ENCODE measurements around the gene ADGRL2.
"Not testable (repeated sequence)": the region's sequence is repeated elsewhere in the genome, so short reads cannot be mapped to it uniquely, and the experiment has no call there.

Gene ADGRL2

GRCh38 chr1:81867235-81867634 is 66.5 kb downstream of the ADGRL2 start:
- no peak overlapping the region for H3K27ac ChIP-seq (ENCODE audit: extremely low read depth, low read depth, low read length)
- ChIA-PET POLR2A (no interaction called here), CTCF (no interaction called here)
- H3K4me3 ChIP-seq (ENCODE audit: low read depth, low read length): no peak overlapping the region
- no peaks in the 10 kb centered on the region for H3K36me3 ChIP-seq (ENCODE audit: control insufficient read depth in 2 of 2, insufficient read depth in 1 of 2, low read length in 2 of 2)
- TF ChIP-seq ZFP41 (tag by site-specific recombination; IDR thresholded peaks at IDR 0.05; ENCODE audit: borderline replicate concordance): no peak
- no peak for TF ChIP-seq ZNF560 (tag by site-specific recombination; IDR thresholded peaks at IDR 0.05; ENCODE audit: borderline replicate concordance)
- TF ChIP-seq GLI4 (tag by site-specific recombination; IDR thresholded peaks at IDR 0.05): no peak
- H3K4me1 ChIP-seq (ENCODE audit: control insufficient read depth, insufficient read depth, low read length): peaks cover 5% of the 10 kb centered on the region; the same call in 1 of the 2 replicates
- no peaks in the 10 kb centered on the region for H3K9me3 ChIP-seq (ENCODE audit: control insufficient read depth, insufficient read depth, low read depth, low read length)

GRCh38 chr1:81869307-81869706 is 68.6 kb downstream of the ADGRL2 start:
- no peak overlapping the region for H3K4me3 ChIP-seq (ENCODE audit: low read depth, low read length)
- CTCF ChIA-PET: no interaction called here
- no peaks in the 10 kb centered on the region for H3K36me3 ChIP-seq (ENCODE audit: control insufficient read depth in 2 of 2, insufficient read depth in 1 of 2, low read length in 2 of 2)
- peaks cover 5% of the 10 kb centered on the region; the same call in 1 of the 2 replicates for H3K4me1 ChIP-seq (ENCODE audit: control insufficient read depth, insufficient read depth, low read length)
- POLR2A ChIA-PET: no interaction called here
- H3K9me3 ChIP-seq (ENCODE audit: control insufficient read depth, insufficient read depth, low read depth, low read length): no peaks in the 10 kb centered on the region
- peak; percentile 27; the same call in 1 of the 2 replicates for TF ChIP-seq PRDM6 (tag by site-specific recombination; IDR thresholded peaks at IDR 0.05)
- TF ChIP-seq ZNF133 (tag by site-specific recombination; IDR thresholded peaks at IDR 0.05): no peak
- H3K27ac ChIP-seq (ENCODE audit: extremely low read depth, low read depth, low read length): no peak overlapping the region

- POLR2A ChIA-PET; H3K9me3 ChIP-seq (ENCODE audit: control insufficient read depth, insufficient read depth, low read depth, low read length); H3K36me3 ChIP-seq (ENCODE audit: control insufficient read depth in 2 of 2, insufficient read depth in 1 of 2, low read length in 2 of 2); H3K27ac ChIP-seq (ENCODE audit: extremely low read depth, low read depth, low read length); CTCF ChIA-PET; H3K4me3 ChIP-seq (ENCODE audit: low read depth, low read length): not testable (repeated sequence)
- TF ChIP-seq ZNF580 (tag by site-specific recombination; IDR thresholded peaks at IDR 0.05) (peak; percentile 77), ZNF280D (tag by site-specific recombination; IDR thresholded peaks at IDR 0.05) (0 out of 2 replicates have a peak, but pooled peaks have one; percentile 23), ZNF146 (tag by site-specific recombination; IDR thresholded peaks at IDR 0.05) (peak; percentile 94)
- H3K4me1 ChIP-seq (ENCODE audit: control insufficient read depth, insufficient read depth, low read length): peaks cover 16% of the 10 kb centered on the region
Observed at GRCh38 chr1:81871091-81871490, 70.4 kb downstream of the ADGRL2 start.

- no peak overlapping the region for H3K27ac ChIP-seq (ENCODE audit: extremely low read depth, low read depth, low read length)
- CTCF ChIA-PET: no interaction called here
- H3K4me3 ChIP-seq (ENCODE audit: low read depth, low read length): no peak overlapping the region
- no peaks in the 10 kb centered on the region for H3K36me3 ChIP-seq (ENCODE audit: control insufficient read depth in 2 of 2, insufficient read depth in 1 of 2, low read length in 2 of 2)
- POLR2A ChIA-PET: interaction anchor here (0.6 kb wide), 1 partner anchor 583 kb away, joined by 3 read pairs; no protein-coding TSS in a partner anchor
- H3K9me3 ChIP-seq (ENCODE audit: control insufficient read depth, insufficient read depth, low read depth, low read length): no peaks in the 10 kb centered on the region
- H3K4me1 ChIP-seq (ENCODE audit: control insufficient read depth, insufficient read depth, low read length): peaks cover 31% of the 10 kb centered on the region
- TF ChIP-seq ZNF664 (tag by site-specific recombination; IDR thresholded peaks at IDR 0.05) (no peak), SCRT2 (tag by site-specific recombination; IDR thresholded peaks at IDR 0.05) (no peak), ZNF621 (tag by site-specific recombination; IDR thresholded peaks at IDR 0.05) (no peak), ZNF791 (tag by site-specific recombination; IDR thresholded peaks at IDR 0.05) (no peak), ZNF341 (tag by site-specific recombination; IDR thresholded peaks at IDR 0.05; ENCODE audit: low read depth) (no peak), ZNF362 (tag by site-specific recombination; IDR thresholded peaks at IDR 0.05) (no peak), ZBTB6 (tag by site-specific recombination; IDR thresholded peaks at IDR 0.05) (no peak), ZNF19 (tag by site-specific recombination; IDR thresholded peaks at IDR 0.05; ENCODE audit: low read depth) (no peak), FEZF1 (tag by site-specific recombination; IDR thresholded peaks at IDR 0.05) (no peak), ZNF366 (tag by site-specific recombination; conservative IDR thresholded peaks at IDR 0.05) (no peak), MZF1 (tag by site-specific recombination; IDR thresholded peaks at IDR 0.05; ENCODE audit: borderline replicate concordance) (no peak), ZNF394 (tag by site-specific recombination; IDR thresholded peaks at IDR 0.05; ENCODE audit: borderline replicate concordance) (no peak), ZNF37A (tag by site-specific recombination; IDR thresholded peaks at IDR 0.05) (no peak), ZNF549 (tag by site-specific recombination; IDR thresholded peaks at IDR 0.05) (no peak)
Observed at GRCh38 chr1:81873946-81874345, 73.2 kb downstream of the ADGRL2 start.
